ENCODE measurements around the gene CCDC17. TPM values are rescaled to one million over a fixed set of nuclear protein-coding genes. Genes with fewer than 3 reads are reported as not detected.

CCDC17 gene
- total RNA-seq (3.0 TPM), polyA plus RNA-seq (ENCODE audit: insufficient read depth, low read depth, low replicate concordance) (1.0 TPM)
- long read RNA-seq, donor 1: 0 reads
- long read RNA-seq, donor 2: 0 reads
- long read RNA-seq, donor 3: 0 reads
- long read RNA-seq, donor 4: 0 reads
- long read RNA-seq, donor 5: 0 reads
- long read RNA-seq, donor 6: 0 reads
- long read RNA-seq, donor 7, partial matches to known transcripts: 0 of 1 reads
- long read RNA-seq, donor 7, other reads (novel, unspliced or antisense): 1 of 1 reads
- long read RNA-seq, donor 8: 0 reads
- long read RNA-seq, donor 9: 0 reads
- long read RNA-seq, donor 10: 0 reads

DNA sequence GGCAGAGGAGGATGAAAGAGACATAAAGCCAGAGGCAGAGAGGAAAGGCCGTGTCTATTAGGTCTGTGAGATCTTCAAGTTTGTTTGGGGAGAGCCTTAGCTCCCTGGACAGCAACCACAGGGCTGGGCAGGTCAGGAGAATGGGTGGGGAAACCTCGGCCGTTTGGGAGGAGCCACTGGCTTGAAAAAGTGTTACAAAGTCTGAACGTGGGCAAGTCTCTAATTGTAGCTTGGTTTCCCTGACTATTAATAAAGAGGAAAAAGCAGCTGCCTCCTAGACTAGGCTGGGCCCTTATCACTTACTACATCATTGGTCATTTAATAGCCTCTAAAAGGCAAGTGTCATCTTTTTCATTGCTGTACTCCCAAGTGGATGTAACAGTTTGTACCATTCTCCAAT, at the start of gene CCDC17:
TSS of gene CCDC17 (minus strand) at position 83 of the 400 bp plus-strand sequence. CDS start 145 bp downstream, outside the sequence.
- H3K9me3 ChIP-seq (ENCODE audit: control insufficient read depth in 2 of 3, insufficient read depth in 1 of 3, low read length in 3 of 3): no peaks in the 10 kb centered on the region

DNA sequence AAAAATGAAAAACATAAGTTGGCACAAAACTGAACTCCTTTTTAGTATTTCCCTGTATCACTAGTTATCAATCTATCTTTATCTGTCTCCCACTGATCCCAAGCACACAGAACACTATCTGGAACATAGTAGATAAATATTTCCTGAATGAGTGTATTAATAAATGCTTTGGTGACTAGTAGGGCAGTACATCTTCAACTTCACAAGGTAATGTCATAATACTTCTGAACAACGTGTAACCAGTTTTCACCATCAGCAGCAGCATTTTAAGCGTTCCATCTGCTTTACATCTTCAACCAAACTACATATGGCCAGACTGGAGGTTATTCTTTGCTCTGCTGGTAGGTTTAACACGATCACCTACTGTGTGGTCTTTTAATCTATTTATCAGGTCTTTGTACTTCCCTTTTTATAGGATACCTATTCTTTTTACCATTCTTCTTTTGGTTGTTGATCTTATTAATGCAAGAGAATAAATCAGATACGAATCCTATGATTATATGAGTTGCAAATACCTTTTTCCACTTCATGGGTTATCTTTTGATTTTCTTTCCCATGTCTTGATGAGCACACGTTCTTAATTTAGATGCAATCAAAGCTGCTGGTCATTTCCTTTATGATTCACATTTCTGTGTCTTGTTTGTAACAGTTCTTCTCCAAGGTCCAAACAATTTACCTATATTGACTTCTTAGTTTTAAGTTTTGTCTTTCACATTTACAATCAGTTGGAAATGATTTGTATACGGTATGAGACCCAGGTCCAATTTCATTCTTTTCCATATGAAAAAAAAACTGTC, 46.2 kb upstream of the CCDC17 start:
- no peak overlapping the region for H3K9ac ChIP-seq (ENCODE audit: low read length in 3 of 3)
- H3K36me3 ChIP-seq (ENCODE audit: control insufficient read depth in 2 of 3, insufficient read depth in 3 of 3, low read length in 3 of 3): no peaks in the 10 kb centered on the region
- FAIRE-seq (no peak), DNase-seq (no peak)
- H3K4me1 ChIP-seq (ENCODE audit: control insufficient read depth in 2 of 3, insufficient read depth in 2 of 3, low read depth in 1 of 3, low read length in 3 of 3): peaks cover 0 to 24% (median 19%) of the 10 kb centered on the region in 3 donors
- TF ChIP-seq, protein P1, sequence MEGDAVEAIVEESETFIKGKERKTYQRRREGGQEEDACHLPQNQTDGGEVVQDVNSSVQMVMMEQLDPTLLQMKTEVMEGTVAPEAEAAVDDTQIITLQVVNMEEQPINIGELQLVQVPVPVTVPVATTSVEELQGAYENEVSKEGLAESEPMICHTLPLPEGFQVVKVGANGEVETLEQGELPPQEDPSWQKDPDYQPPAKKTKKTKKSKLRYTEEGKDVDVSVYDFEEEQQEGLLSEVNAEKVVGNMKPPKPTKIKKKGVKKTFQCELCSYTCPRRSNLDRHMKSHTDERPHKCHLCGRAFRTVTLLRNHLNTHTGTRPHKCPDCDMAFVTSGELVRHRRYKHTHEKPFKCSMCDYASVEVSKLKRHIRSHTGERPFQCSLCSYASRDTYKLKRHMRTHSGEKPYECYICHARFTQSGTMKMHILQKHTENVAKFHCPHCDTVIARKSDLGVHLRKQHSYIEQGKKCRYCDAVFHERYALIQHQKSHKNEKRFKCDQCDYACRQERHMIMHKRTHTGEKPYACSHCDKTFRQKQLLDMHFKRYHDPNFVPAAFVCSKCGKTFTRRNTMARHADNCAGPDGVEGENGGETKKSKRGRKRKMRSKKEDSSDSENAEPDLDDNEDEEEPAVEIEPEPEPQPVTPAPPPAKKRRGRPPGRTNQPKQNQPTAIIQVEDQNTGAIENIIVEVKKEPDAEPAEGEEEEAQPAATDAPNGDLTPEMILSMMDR (IDR thresholded peaks at IDR 0.05; ENCODE audit: borderline replicate concordance, extremely low read depth, insufficient read depth): no peak
- intact Hi-C loops (cut with DNase I): no loop called here
- no peaks in the 10 kb centered on the region for H3K27me3 ChIP-seq (ENCODE audit: control insufficient read depth, insufficient read depth, low read length)
- H3K4me3 ChIP-seq (ENCODE audit: low read length in 3 of 3): no peak overlapping the region
- H3K27ac ChIP-seq (ENCODE audit: low read depth in 2 of 2, low read length in 2 of 2): no peak overlapping the region
- H3K9me3 ChIP-seq (ENCODE audit: control insufficient read depth in 2 of 3, insufficient read depth in 1 of 3, low read length in 3 of 3): no peaks in the 10 kb centered on the region

More for the DNA sequence above, at the start of gene CCDC17:
- Histone ChIP-seq H3K27me3 (ENCODE audit: control insufficient read depth, insufficient read depth, low read length) (no peaks in the 10 kb centered on the region), H3K27ac (ENCODE audit: low read depth in 2 of 2, low read length in 2 of 2) (no peak within 1 kb of the TSS), H3K4me1 (ENCODE audit: control insufficient read depth in 2 of 3, insufficient read depth in 2 of 3, low read depth in 1 of 3, low read length in 3 of 3) (peaks cover 0 to 9% (median 0%) of the 10 kb centered on the region in 3 donors), H3K9ac (ENCODE audit: low read length in 3 of 3) (no peak within 1 kb of the TSS), H3K36me3 (ENCODE audit: control insufficient read depth in 2 of 3, insufficient read depth in 3 of 3, low read length in 3 of 3) (peaks cover 0 to 17% (median 12%) of the 10 kb centered on the region in 3 donors), H3K4me3 (ENCODE audit: low read length in 3 of 3) (peak within 1 kb of the TSS in 1 of 3 donors; percentile 32)
- TF ChIP-seq, protein P1 (IDR thresholded peaks at IDR 0.05; ENCODE audit: borderline replicate concordance, extremely low read depth, insufficient read depth): no peak
- intact Hi-C loops (cut with DNase I): no loop called here
- no peak for DNase-seq
- no peak for FAIRE-seq

- H3K9ac ChIP-seq (ENCODE audit: low read length in 3 of 3): no peak overlapping the region
- H3K9me3 ChIP-seq (ENCODE audit: control insufficient read depth in 2 of 3, insufficient read depth in 1 of 3, low read length in 3 of 3): no peaks in the 10 kb centered on the region
- DNase-seq: no peak
- no peak for FAIRE-seq
- H3K27me3 ChIP-seq (ENCODE audit: control insufficient read depth, insufficient read depth, low read length): no peaks in the 10 kb centered on the region
- intact Hi-C loops (cut with DNase I): no loop called here
- no peaks in the 10 kb centered on the region for H3K36me3 ChIP-seq (ENCODE audit: control insufficient read depth in 2 of 3, insufficient read depth in 3 of 3, low read length in 3 of 3)
- no peak overlapping the region for H3K4me3 ChIP-seq (ENCODE audit: low read length in 3 of 3)
- H3K27ac ChIP-seq (ENCODE audit: low read depth in 2 of 2, low read length in 2 of 2): no peak overlapping the region
- H3K4me1 ChIP-seq (ENCODE audit: control insufficient read depth in 2 of 3, insufficient read depth in 2 of 3, low read depth in 1 of 3, low read length in 3 of 3): peaks cover 0 to 24% (median 17%) of the 10 kb centered on the region in 3 donors
- TF ChIP-seq, protein P1 (IDR thresholded peaks at IDR 0.05; ENCODE audit: borderline replicate concordance, extremely low read depth, insufficient read depth): no peak
These were observed 45.5 kb upstream of the CCDC17 start for GRCh38 chr1:45669379-45669778.
